GM12878 (cell line): ENCODE data around the gene TCL1B. TPM values are rescaled to one million over a fixed set of nuclear protein-coding genes. Genes with fewer than 3 reads are reported as not detected.

Source experiments
- ATAC-seq: fragments of 200-7000 bp; cut with Tn5 transposase; 3 replicates; pipeline ENCODE4 v1.9.1; 2020; ENCODE audit warnings: mild to moderate bottlenecking, moderate library complexity
- BruUV-seq: library from RNA; stranded (reverse); fragments of 400-500 nt; replicated peaks from 2 replicates; lab custom pipeline; 2021; lab: Mats Ljungman, UMichigan
- CTCF ChIA-PET: fragments of 300-600 bp; sonication (Branson Sonifier 250); formaldehyde crosslinking; extraction: SDS; loops from one replicate; lab custom pipeline; 2021; ENCODE audit warnings: inconsistent platforms; lab: Yijun Ruan, JAX
- POLR2A ChIA-PET: fragments of 350-600 bp; formaldehyde crosslinking; extraction: SDS; loops from one replicate; lab custom pipeline; 2021; ENCODE audit warnings: inconsistent platforms; lab: Charles Lee
- RAD21 ChIA-PET: fragments of 300-600 bp; sonication (Branson Sonifier 250); formaldehyde crosslinking; loops from one replicate; lab custom pipeline; 2023; ENCODE audit warnings: antibody characterized with exemption; ENCODE audit not compliant: unreplicated experiment; lab: Charles Lee
- SMC1A ChIA-PET: fragments of 300-600 bp; sonication (Branson Sonifier 250); formaldehyde crosslinking; loops from one replicate; lab custom pipeline; 2023; ENCODE audit not compliant: unreplicated experiment, uncharacterized antibody; lab: Charles Lee
- DNase-seq: peaks from one replicate; pipeline ENCODE4 v3.0.0-alpha.2; 2011; ENCODE audit warnings: low read depth, low spot score
- FAIRE-seq: peaks from 3 replicates; lab custom pipeline; 2011; peaks lifted over from hg19 to GRCh38; lab: Jason Lieb, UNC
- H2AFZ ChIP-seq: 2 replicates; pipeline ENCODE4 v1.6.0; 2011; ENCODE audit warnings: low read depth, low read length, control low read depth; ENCODE audit not compliant: control insufficient read depth
- H3K27ac ChIP-seq: 2 replicates; pipeline ENCODE4 v1.5.1; 2011; ENCODE audit warnings: control low read depth; ENCODE audit not compliant: control insufficient read depth, insufficient read depth
- H3K27me3 ChIP-seq, 2 experiments: replicated peaks in 1 of 2; 2 replicates each; pipeline versions ENCODE4 v1.6.0 to v1.6.1; 2011; ENCODE audit warnings: low read length in 1 of 2; ENCODE audit not compliant: control insufficient read depth in 2 of 2, insufficient read depth in 2 of 2
- H3K36me3 ChIP-seq, 2 experiments: 2 replicates each; pipeline ENCODE4 v1.5.1; 2011; ENCODE audit warnings: low read length in 1 of 2; ENCODE audit not compliant: control insufficient read depth in 2 of 2, insufficient read depth in 2 of 2
- H3K4me1 ChIP-seq: 2 replicates; pipeline ENCODE4 v1.6.1; 2011; ENCODE audit warnings: mild to moderate bottlenecking, low read length, moderate library complexity, mixed read lengths; ENCODE audit not compliant: control insufficient read depth, insufficient read depth
- H3K4me2 ChIP-seq: 2 replicates; pipeline ENCODE4 v1.6.0; 2011; ENCODE audit warnings: control low read depth; ENCODE audit not compliant: control insufficient read depth, insufficient read depth
- H3K4me3 ChIP-seq: fragments of 200-600 bp; sonication (generic); 2 replicates; pipeline ENCODE4 v1.5.1; 2016
- H3K79me2 ChIP-seq: 2 replicates; pipeline ENCODE4 v1.6.0; 2011; ENCODE audit warnings: low read length; ENCODE audit not compliant: control insufficient read depth, insufficient read depth
- H3K9ac ChIP-seq: 2 replicates; pipeline ENCODE4 v1.8.0; 2011; ENCODE audit warnings: low read length, control low read depth, mixed read lengths; ENCODE audit not compliant: control insufficient read depth, insufficient read depth
- H3K9me3 ChIP-seq: replicated peaks from 3 replicates; pipeline ENCODE4 v1.5.1; 2011; ENCODE audit warnings: mild to moderate bottlenecking, low read length; ENCODE audit not compliant: control insufficient read depth, insufficient read depth
- H4K20me1 ChIP-seq: 2 replicates; pipeline ENCODE4 v1.6.0; 2011; ENCODE audit not compliant: control insufficient read depth, insufficient read depth
- BCL11A ChIP-seq: IDR thresholded peaks from 2 replicates; pipeline ENCODE4 v1.6.1; 2011; ENCODE audit warnings: low read depth, low read length
- BHLHE40 ChIP-seq, 2 experiments: fragments of 450-650 bp in 1 of 2; IDR thresholded peaks; 2 replicates each; pipeline ENCODE4 v1.6.1; 2011 to 2017; ENCODE audit warnings: low read depth in 2 of 2, borderline replicate concordance in 1 of 2, improper control_type of control experiment in 1 of 2, low read length in 1 of 2, mild to moderate bottlenecking in 1 of 2
- CTCF ChIP-seq, 3 experiments: IDR thresholded peaks in 2 of 3; conservative IDR thresholded peaks in 1 of 3; 2 replicates each; pipeline ENCODE4 v1.5.1; 2011; ENCODE audit warnings: low read depth in 3 of 3, low read length in 3 of 3, mild to moderate bottlenecking in 3 of 3, control low read depth in 2 of 3, moderate library complexity in 2 of 3, inconsistent platforms in 1 of 3, mixed read lengths in 1 of 3; ENCODE audit not compliant: control insufficient read depth in 2 of 3, insufficient read depth in 1 of 3; ENCODE audit errors: extremely low read depth in 1 of 3
- IKZF1 ChIP-seq: fragments of 450-650 bp; conservative IDR thresholded peaks from 2 replicates; pipeline ENCODE4 v1.6.1; 2017; ENCODE audit warnings: antibody characterized with exemption, mild to moderate bottlenecking
- KDM1A ChIP-seq: fragments of 200-600 bp; sonication (generic); IDR thresholded peaks from 2 replicates; pipeline ENCODE4 v1.6.1; 2016; ENCODE audit warnings: borderline replicate concordance
- MYB ChIP-seq: fragments of 150-350 bp; IDR thresholded peaks from 2 replicates; pipeline ENCODE4 v1.6.1; 2014; ENCODE audit warnings: mild to moderate bottlenecking, low read depth, low read length, borderline replicate concordance
- NKRF ChIP-seq: fragments of 450-650 bp; conservative IDR thresholded peaks from 2 replicates; pipeline ENCODE4 v1.6.1; 2017; ENCODE audit warnings: mild to moderate bottlenecking, moderate library complexity
- PKNOX1 ChIP-seq: fragments of 450-650 bp; IDR thresholded peaks from 2 replicates; pipeline ENCODE4 v1.6.1; 2016; ENCODE audit warnings: mild to moderate bottlenecking
- POLR2AphosphoS2 ChIP-seq: IDR thresholded peaks from 2 replicates; pipeline ENCODE4 v1.6.1; 2011; ENCODE audit warnings: low read depth, mild to moderate bottlenecking, low read length, improper control_type of control experiment, moderate library complexity
- RB1 ChIP-seq: fragments of 450-650 bp; formaldehyde crosslinking; IDR thresholded peaks from 2 replicates; pipeline ENCODE4 v1.6.1; 2017; ENCODE audit warnings: mild to moderate bottlenecking, borderline replicate concordance
- SMAD1 ChIP-seq: fragments of 450-650 bp; IDR thresholded peaks from 2 replicates; pipeline ENCODE4 v1.6.1; 2018; ENCODE audit warnings: mild to moderate bottlenecking, low read depth; ENCODE audit not compliant: partially characterized antibody
- SREBF1 ChIP-seq: IDR thresholded peaks from 2 replicates; pipeline ENCODE4 v1.6.1; 2012; ENCODE audit warnings: mild to moderate bottlenecking, low read length
- STAT1 ChIP-seq: fragments of 450-650 bp; conservative IDR thresholded peaks from 2 replicates; pipeline ENCODE4 v1.6.1; 2014; ENCODE audit warnings: antibody characterized with exemption, mild to moderate bottlenecking
- TCF3 ChIP-seq: IDR thresholded peaks from 2 replicates; pipeline ENCODE4 v1.6.1; 2012; ENCODE audit warnings: low read depth, mild to moderate bottlenecking, low read length, borderline replicate concordance; ENCODE audit not compliant: insufficient read depth
- TCF7 ChIP-seq: IDR thresholded peaks from 2 replicates; pipeline ENCODE4 v1.6.1; 2014; ENCODE audit warnings: antibody characterized with exemption, borderline replicate concordance
- YBX1 ChIP-seq: fragments of 450-650 bp; IDR thresholded peaks from 2 replicates; pipeline ENCODE4 v1.6.1; 2016; ENCODE audit warnings: antibody characterized with exemption
- ZNF217 ChIP-seq: fragments of 450-650 bp; IDR thresholded peaks from 2 replicates; pipeline ENCODE4 v1.6.1; 2017; ENCODE audit warnings: antibody characterized with exemption, mild to moderate bottlenecking
- ZNF24 ChIP-seq: fragments of 450-650 bp; IDR thresholded peaks from 2 replicates; pipeline ENCODE4 v1.6.1; 2017; ENCODE audit warnings: antibody characterized with exemption, mild to moderate bottlenecking
- ZNF622 ChIP-seq: fragments of 450-650 bp; IDR thresholded peaks from 2 replicates; pipeline ENCODE4 v1.6.1; 2017; ENCODE audit warnings: mild to moderate bottlenecking, inconsistent platforms
- WGBS: methylation state at CpG from one replicate; pipeline ENCODE4 v1.1.6; 2016; ENCODE audit warnings: low lambda C conversion rate; ENCODE audit not compliant: insufficient replicate concordance, insufficient coverage; ENCODE audit errors: missing lambda C conversion rate; 5-methylcytosine and 5-hydroxymethylcytosine counted together
- in situ Hi-C: fragments of 300-500 bp; cut with MboI; formaldehyde crosslinking; loops from 9 replicates; pipeline ENCODE4 v1.14.3; 2018; ENCODE audit warnings: mixed read lengths
- intact Hi-C: fragments of 100-400 bp; cut with micrococcal nuclease; formaldehyde crosslinking; loops from one replicate; pipeline ENCODE4 v1.14.2; 2022; ENCODE audit not compliant: unreplicated experiment
- polyA plus RNA-seq, 11 experiments: library from polyadenylated mRNA; depleted of rRNA in 4 of 11; unstranded in 6 of 11; stranded (reverse) in 5 of 11; fragments of >200 nt; fragmentation: Nextera tagmentation in 4 of 11; fragmentation: Illumina TruSeq in 1 of 11; extraction: Ambion mirVana in 4 of 11; extraction: Trizol in 1 of 11; gene quantifications; 1 replicate in 1 of 11; 2 replicates in 10 of 11; pipeline versions ENCODE4 v1.2.1 to v1.2.3, GENCODE V29; 2011 to 2016; ENCODE audit warnings: inconsistent platforms in 2 of 11, missing spikeins in 2 of 11, low read depth in 1 of 11
- total RNA-seq, 4 experiments: library from RNA; depleted of rRNA in 3 of 4; stranded (reverse); fragments of >200 nt in 3 of 4; fragmentation: Illumina TruSeq in 1 of 4; extraction: Trizol in 1 of 4; gene quantifications; 2 replicates each; pipeline versions ENCODE4 v1.2.1 to v1.2.3, GENCODE V29; 2013 to 2021

TCL1B gene
- total and polyA plus RNA-seq, 10 of the 15 experiments (the other 5 are each of a cell fraction or from before 2014, with no cell fraction given), result 0.10 to 0.18 (median 0.13) TPM; not detected in 6

- no peak for FAIRE-seq
- H3K36me3 ChIP-seq, result peaks cover 0 to 13% of the 10 kb centered on the region in 2 experiments; a peak in 2 of 4 replicates
- ChIA-PET POLR2A (interaction anchor here (1.0 to 2.6 kb wide), 3 partner anchors 13 to 34 kb away, joined by 3 to 9 read pairs (median 3); no protein-coding TSS in a partner anchor), CTCF (interaction anchor here (0.6 to 3.1 kb wide), 8 partner anchors 11 to 153 kb away, joined by 3 to 17 read pairs (median 4); no protein-coding TSS in a partner anchor), SMC1A (interaction anchor here (0.6 to 3.5 kb wide), 7 partner anchors 12 to 152 kb away, joined by 3 to 20 read pairs (median 3); no protein-coding TSS in a partner anchor), RAD21 (interaction anchor here (0.7 to 1.6 kb wide), 2 partner anchors 28 to 154 kb away, joined by 3 to 4 read pairs; partner anchors contain the start of gene TCL1B)
- peak within 1 kb of the TSS; percentile 85 for H3K27ac ChIP-seq
- no peaks in the 10 kb centered on the region for H3K9me3 ChIP-seq
- no peak for DNase-seq
- intact Hi-C loops (no loop called here), in situ Hi-C loops (no loop called here)
- no TSS peak for BruUV-seq
- ATAC-seq, result peak; percentile 95
- peak within 1 kb of the TSS; percentile 89 for H2AFZ ChIP-seq
- no peaks in the 10 kb centered on the region for H4K20me1 ChIP-seq
- H3K4me1 ChIP-seq, result peaks cover 13% of the 10 kb centered on the region
- peak within 1 kb of the TSS; percentile 84 for H3K4me3 ChIP-seq
- peak within 1 kb of the TSS; percentile 87 for H3K9ac ChIP-seq
- H3K27me3 ChIP-seq, result no peaks in the 10 kb centered on the region
- H3K79me2 ChIP-seq, result peaks cover 25% of the 10 kb centered on the region
- WGBS, result under 1% methylated on average over 39 of the region's 47 CpGs
- H3K4me2 ChIP-seq, result peak within 1 kb of the TSS; percentile 93
- TF ChIP-seq IKZF1 (peak; percentile 37; the same call in 1 of the 2 replicates), ZNF622 (no peak), KDM1A (no peak), BHLHE40 (IDR thresholded peaks at IDR 0.05; ENCODE audit: borderline replicate concordance in 1 of 2, low read depth in 2 of 2, low read length in 1 of 2) (no peak), YBX1 (no peak), ZNF217 (no peak), NKRF (no peak), PKNOX1 (no peak), SMAD1 (no peak), TCF7 (no peak), CTCF (IDR thresholded peaks at IDR 0.05 in 2 of 3, conservative IDR thresholded peaks at IDR 0.05 in 1 of 3; ENCODE audit: control insufficient read depth in 2 of 3, extremely low read depth in 1 of 3, insufficient read depth in 1 of 3, low read depth in 3 of 3, low read length in 3 of 3) (peak; percentile 50 to 58 (median 58)), MYB (no peak), POLR2AphosphoS2 (peak; percentile 62; the same call in 1 of the 2 replicates), SREBF1 (no peak), ZNF24 (no peak), STAT1 (no peak), BCL11A (no peak), TCF3 (peak; percentile 66; the same call in 1 of the 2 replicates), RB1 (no peak)
Observed at GRCh38 chr14:95713596-95714371, 27.6 kb downstream of the TCL1B start, which contains the start of gene TCL1A. Gene TCL1A (minus strand): TSS chr14:95714125. CDS start chr14:95714066, 59 bp downstream.
